ENCODE measurements around the gene BRIX1.

BRIX1 gene, protein sequence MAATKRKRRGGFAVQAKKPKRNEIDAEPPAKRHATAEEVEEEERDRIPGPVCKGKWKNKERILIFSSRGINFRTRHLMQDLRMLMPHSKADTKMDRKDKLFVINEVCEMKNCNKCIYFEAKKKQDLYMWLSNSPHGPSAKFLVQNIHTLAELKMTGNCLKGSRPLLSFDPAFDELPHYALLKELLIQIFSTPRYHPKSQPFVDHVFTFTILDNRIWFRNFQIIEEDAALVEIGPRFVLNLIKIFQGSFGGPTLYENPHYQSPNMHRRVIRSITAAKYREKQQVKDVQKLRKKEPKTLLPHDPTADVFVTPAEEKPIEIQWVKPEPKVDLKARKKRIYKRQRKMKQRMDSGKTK

DNA sequence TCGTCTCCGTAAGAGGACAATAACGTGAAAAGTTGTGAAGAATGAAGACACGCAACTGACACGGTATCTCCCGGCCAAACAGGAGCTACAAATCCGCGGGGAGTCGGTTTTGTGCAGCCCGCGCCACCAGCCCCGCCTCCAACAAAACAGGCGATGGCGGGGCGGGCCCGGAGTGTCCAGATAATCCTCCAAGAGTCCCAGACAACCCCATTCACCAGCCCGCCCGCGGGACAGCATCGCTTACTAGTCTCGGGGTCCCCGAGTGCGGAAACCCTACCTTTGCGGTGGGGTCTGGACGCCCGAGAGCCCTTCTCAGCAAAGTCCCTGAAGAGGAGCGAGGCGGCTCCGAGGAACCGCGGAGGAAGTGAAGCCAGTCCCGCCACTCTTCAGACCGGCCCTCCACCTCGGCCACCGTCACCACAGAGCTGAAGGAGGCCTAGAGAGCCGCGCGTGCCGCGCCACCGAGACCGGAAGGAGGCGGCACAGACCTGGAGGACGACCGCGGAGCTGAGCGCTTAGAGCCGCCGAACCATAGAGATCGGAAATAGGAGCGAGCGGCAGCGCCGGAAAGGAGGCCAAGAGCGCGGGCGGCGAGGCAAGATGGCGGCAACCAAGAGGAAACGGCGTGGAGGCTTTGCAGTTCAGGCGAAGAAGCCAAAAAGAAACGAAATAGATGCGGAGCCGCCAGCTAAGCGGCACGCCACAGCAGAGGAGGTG, at the start of gene BRIX1, which contains the start of gene RAD1:
Gene BRIX1, plus strand, starts transcription at position 573 of the 717 bp plus-strand sequence. Its CDS starts 28 bp downstream, at position 601.
Gene RAD1, minus strand, starts transcription at position 366 of the 717 bp plus-strand sequence. CDS start 612 bp downstream, outside the sequence.
- POLR2A ChIA-PET (ENCODE audit: low non-redundant PET): interaction anchor here (0.5 to 1.4 kb wide), 5 partner anchors 8 to 330 kb away, joined by 3 to 6 read pairs (median 4); partner anchors contain the start of genes DNAJC21 and TTC23L
- TF ChIP-seq, protein P1, sequence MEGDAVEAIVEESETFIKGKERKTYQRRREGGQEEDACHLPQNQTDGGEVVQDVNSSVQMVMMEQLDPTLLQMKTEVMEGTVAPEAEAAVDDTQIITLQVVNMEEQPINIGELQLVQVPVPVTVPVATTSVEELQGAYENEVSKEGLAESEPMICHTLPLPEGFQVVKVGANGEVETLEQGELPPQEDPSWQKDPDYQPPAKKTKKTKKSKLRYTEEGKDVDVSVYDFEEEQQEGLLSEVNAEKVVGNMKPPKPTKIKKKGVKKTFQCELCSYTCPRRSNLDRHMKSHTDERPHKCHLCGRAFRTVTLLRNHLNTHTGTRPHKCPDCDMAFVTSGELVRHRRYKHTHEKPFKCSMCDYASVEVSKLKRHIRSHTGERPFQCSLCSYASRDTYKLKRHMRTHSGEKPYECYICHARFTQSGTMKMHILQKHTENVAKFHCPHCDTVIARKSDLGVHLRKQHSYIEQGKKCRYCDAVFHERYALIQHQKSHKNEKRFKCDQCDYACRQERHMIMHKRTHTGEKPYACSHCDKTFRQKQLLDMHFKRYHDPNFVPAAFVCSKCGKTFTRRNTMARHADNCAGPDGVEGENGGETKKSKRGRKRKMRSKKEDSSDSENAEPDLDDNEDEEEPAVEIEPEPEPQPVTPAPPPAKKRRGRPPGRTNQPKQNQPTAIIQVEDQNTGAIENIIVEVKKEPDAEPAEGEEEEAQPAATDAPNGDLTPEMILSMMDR (conservative IDR thresholded peaks at IDR 0.05; ENCODE audit: low read depth): no peak
- CTCF ChIA-PET: no interaction called here
- peak; percentile 88 for DNase-seq (ENCODE audit: low spot score)
- H3K27ac ChIP-seq: peak within 1 kb of the TSS; percentile 92

DNA sequence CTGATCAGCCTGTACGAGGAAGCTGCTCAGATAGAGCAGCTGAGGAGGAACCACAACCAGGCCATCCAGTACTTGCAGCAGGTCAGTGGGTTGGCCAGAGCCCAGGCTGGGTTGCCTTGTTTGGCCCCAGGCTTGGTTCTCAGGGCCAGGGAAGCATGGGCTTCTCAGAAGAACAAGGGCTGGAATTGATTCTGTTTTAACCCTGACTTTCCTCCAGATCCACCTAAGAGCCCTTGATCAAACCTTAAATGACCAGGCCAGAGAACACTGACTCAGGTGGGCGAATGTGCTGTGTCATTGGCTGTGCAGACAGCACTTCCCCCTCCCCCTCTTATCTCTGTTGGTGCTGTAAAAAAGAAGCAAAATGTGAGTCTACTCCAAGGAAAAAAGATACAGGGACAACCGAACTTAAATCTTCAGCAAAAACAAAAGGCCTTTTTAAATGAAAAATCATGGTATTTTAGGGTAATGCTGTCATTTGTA, 48.5 kb upstream of the BRIX1 start:
- POLR2A ChIA-PET (ENCODE audit: low non-redundant PET): no interaction called here

DNA sequence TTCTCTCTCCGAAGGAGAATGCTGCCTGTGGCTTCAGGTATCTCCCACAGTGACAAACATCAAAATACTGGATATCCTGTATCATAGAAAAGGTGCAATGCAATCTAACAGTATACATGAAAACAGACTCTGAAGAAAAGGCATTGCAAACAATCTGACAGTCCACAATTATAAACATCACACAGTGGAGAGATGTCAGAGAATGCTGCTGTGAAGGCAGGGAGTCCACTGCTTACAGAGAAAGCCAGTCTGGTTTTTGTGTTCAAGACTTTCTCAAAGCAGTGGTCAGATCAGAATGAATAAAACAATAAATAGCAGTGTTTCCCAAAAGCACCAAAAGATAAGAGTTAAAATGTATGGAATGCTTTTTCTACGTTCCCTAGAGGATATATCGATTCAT, 47.9 kb upstream of the BRIX1 start:
- TF ChIP-seq, protein P1 (conservative IDR thresholded peaks at IDR 0.05; ENCODE audit: low read depth): no peak
- no peak for DNase-seq (ENCODE audit: low spot score)
- CTCF ChIA-PET: no interaction called here
- POLR2A ChIA-PET (ENCODE audit: low non-redundant PET): no interaction called here
- H3K27ac ChIP-seq: no peak overlapping the region

More for the DNA sequence above, 48.5 kb upstream of the BRIX1 start:
- CTCF ChIA-PET: interaction anchor here (0.6 kb wide), 1 partner anchor 1944 kb away, joined by 4 read pairs; no protein-coding TSS in a partner anchor
- no peak for DNase-seq (ENCODE audit: low spot score)
- TF ChIP-seq, protein P1 (conservative IDR thresholded peaks at IDR 0.05; ENCODE audit: low read depth): no peak
- H3K27ac ChIP-seq: no peak overlapping the region

DNA sequence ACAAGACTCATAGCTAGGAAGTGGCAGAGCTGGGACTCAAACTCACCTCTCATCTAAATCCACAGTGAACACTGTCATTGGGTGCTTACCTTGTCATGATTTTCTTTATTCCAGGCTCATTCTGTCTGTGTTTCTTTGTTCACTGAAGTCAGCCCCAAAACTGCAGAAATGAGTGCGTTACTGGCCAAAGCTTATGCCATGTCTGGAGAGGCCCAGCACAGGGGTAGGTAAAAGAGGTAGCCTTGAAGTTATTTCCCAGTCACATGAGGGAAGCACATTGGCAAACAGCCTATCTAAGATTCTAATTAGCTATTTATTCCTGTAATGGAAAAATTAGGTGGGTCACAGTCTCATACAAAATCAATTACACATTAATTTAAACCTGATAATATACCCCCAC, 46.7 kb upstream of the BRIX1 start:
- TF ChIP-seq, protein P1 (conservative IDR thresholded peaks at IDR 0.05; ENCODE audit: low read depth): no peak
- H3K27ac ChIP-seq: no peak overlapping the region
- DNase-seq (ENCODE audit: low spot score): no peak
- ChIA-PET CTCF (no interaction called here), POLR2A (ENCODE audit: low non-redundant PET) (no interaction called here)

DNA sequence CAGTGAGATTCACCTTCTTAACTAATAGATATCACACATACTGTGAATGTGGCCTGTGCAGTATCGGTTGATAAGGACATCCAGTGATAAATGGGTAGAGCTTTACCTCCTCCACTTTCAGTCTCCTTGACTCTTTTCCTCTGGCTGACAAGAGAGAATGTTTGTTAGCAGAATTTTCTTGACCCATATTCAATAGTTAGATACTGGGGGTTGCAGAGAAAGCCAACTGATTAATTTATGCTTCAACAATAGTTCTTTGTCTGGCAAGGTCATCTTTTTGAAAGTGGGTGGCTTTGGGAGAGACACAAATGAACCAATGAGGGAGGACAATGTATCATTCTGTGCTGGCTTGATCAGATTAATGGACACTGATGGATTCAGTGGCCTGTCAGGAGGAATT, 46.3 kb upstream of the BRIX1 start:
- ChIA-PET POLR2A (ENCODE audit: low non-redundant PET) (no interaction called here), CTCF (interaction anchor here (0.7 kb wide), 1 partner anchor 344 kb away, joined by 3 read pairs; no protein-coding TSS in a partner anchor)
- no peak overlapping the region for H3K27ac ChIP-seq
- TF ChIP-seq, protein P1 (conservative IDR thresholded peaks at IDR 0.05; ENCODE audit: low read depth): no peak
- DNase-seq (ENCODE audit: low spot score): no peak

DNA sequence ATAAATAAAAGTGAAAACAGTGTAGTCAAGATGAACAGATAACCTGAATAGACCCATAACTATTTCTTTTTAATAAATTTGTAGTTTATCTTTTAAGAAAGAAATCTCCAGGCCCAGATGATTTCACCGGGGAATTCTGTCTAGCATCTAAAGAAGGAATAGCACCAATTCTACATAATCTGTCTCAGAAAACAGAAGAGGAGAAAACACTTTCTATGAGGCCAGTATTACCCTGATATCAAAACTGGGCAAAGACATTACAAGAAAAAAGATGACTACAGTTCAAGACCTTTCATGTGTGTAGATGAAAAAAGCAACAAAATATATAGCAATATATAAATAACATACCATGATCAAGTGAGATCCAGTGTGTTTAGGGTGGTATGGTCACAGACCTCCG, 45.1 kb upstream of the BRIX1 start:
- ChIA-PET POLR2A (ENCODE audit: low non-redundant PET) (no interaction called here), CTCF (no interaction called here)
- no peak for DNase-seq (ENCODE audit: low spot score)
- TF ChIP-seq, protein P1 (conservative IDR thresholded peaks at IDR 0.05; ENCODE audit: low read depth): no peak
- no peak overlapping the region for H3K27ac ChIP-seq
